Osteocyte (in vitro differentiated cells): ENCODE measurements around the gene KANSL3. TPM values are rescaled to one million over a fixed set of nuclear protein-coding genes. Genes with fewer than 3 reads are reported as not detected.
A peak's percentile ranks its signal among the peaks of the same experiment; 100 is the strongest.

Experiments
- DNase-seq: peaks from one replicate; pipeline ENCODE4 v3.0.0; 2021; ENCODE audit warnings: mixed read lengths; ENCODE audit not compliant: unreplicated experiment; ENCODE audit errors: extremely low spot score
- H3K27ac Mint-ChIP-seq: one replicate; pipeline ENCODE4 v1.8.0; 2021; ENCODE audit warnings: mild to moderate bottlenecking, mixed read lengths; ENCODE audit not compliant: unreplicated experiment
- H3K27me3 Mint-ChIP-seq: one replicate; pipeline ENCODE4 v1.8.0; 2021; ENCODE audit warnings: mixed read lengths; ENCODE audit not compliant: unreplicated experiment
- H3K36me3 Mint-ChIP-seq: one replicate; pipeline ENCODE4 v1.8.0; 2021; ENCODE audit warnings: mixed read lengths; ENCODE audit not compliant: unreplicated experiment
- H3K4me1 Mint-ChIP-seq: one replicate; pipeline ENCODE4 v1.8.0; 2021; ENCODE audit warnings: mixed read lengths; ENCODE audit not compliant: unreplicated experiment
- H3K4me3 Mint-ChIP-seq: one replicate; pipeline ENCODE4 v1.8.0; 2021; ENCODE audit warnings: mild to moderate bottlenecking, moderate library complexity, mixed read lengths; ENCODE audit not compliant: unreplicated experiment
- H3K9me3 Mint-ChIP-seq: one replicate; pipeline ENCODE4 v1.8.0; 2021; ENCODE audit warnings: mixed read lengths; ENCODE audit not compliant: unreplicated experiment
- CTCF ChIP-seq: fragments of 200-600 bp; sonication (generic); IDR thresholded peaks from 2 replicates; pipeline ENCODE4 v1.5.0; 2021; ENCODE audit warnings: antibody characterized with exemption, mild to moderate bottlenecking, moderate library complexity
- total RNA-seq: library from RNA; stranded (reverse); gene quantifications from 2 replicates; pipeline ENCODE4 v1.2.1, GENCODE V29; 2021

Gene KANSL3
- total RNA-seq, 1 donor from 2014 or later = 45.8 TPM

- H3K36me3 Mint-ChIP-seq = no peaks in the 10 kb centered on the region
- no peak for TF ChIP-seq CTCF
- no peak for DNase-seq
- H3K4me1 Mint-ChIP-seq = no peaks in the 10 kb centered on the region
- no peaks in the 10 kb centered on the region for H3K9me3 Mint-ChIP-seq
- H3K27ac Mint-ChIP-seq = no peak overlapping the region
- no peak overlapping the region for H3K4me3 Mint-ChIP-seq
- peaks cover 4% of the 10 kb centered on the region for H3K27me3 Mint-ChIP-seq
Observed at GRCh38 chr2:96648306-96648930, 10.3 kb upstream of the KANSL3 start.

- no peaks in the 10 kb centered on the region for H3K9me3 Mint-ChIP-seq
- no peaks in the 10 kb centered on the region for H3K36me3 Mint-ChIP-seq
- H3K4me3 Mint-ChIP-seq = no peak overlapping the region
- H3K27me3 Mint-ChIP-seq = peaks cover 4% of the 10 kb centered on the region
- TF ChIP-seq CTCF = no peak
- no peak overlapping the region for H3K27ac Mint-ChIP-seq
- DNase-seq = no peak
- no peaks in the 10 kb centered on the region for H3K4me1 Mint-ChIP-seq
Observed at GRCh38 chr2:96647681-96648080, 9.6 kb upstream of the KANSL3 start.

- H3K36me3 Mint-ChIP-seq = no peaks in the 10 kb centered on the region
- H3K27me3 Mint-ChIP-seq = no peaks in the 10 kb centered on the region
- no peak within 1 kb of the TSS for H3K27ac Mint-ChIP-seq
- peaks cover 4% of the 10 kb centered on the region for H3K4me1 Mint-ChIP-seq
- no peak for TF ChIP-seq CTCF
- H3K4me3 Mint-ChIP-seq = no peak within 1 kb of the TSS
- no peaks in the 10 kb centered on the region for H3K9me3 Mint-ChIP-seq
- no peak for DNase-seq
Observed at GRCh38 chr2:96642564-96643360, 4.7 kb upstream of the KANSL3 start, which contains the start of gene FER1L5. TSS of gene FER1L5 (plus strand) at chr2:96642764. CDS start at chr2:96642837, 73 bp downstream.

- H3K36me3 Mint-ChIP-seq = peaks cover 11% of the 10 kb centered on the region
- no peak for TF ChIP-seq CTCF
- peak overlapping the region; percentile 91 for H3K4me3 Mint-ChIP-seq
- peak; percentile 91 for DNase-seq
- peaks cover 27% of the 10 kb centered on the region for H3K4me1 Mint-ChIP-seq
- no peaks in the 10 kb centered on the region for H3K9me3 Mint-ChIP-seq
- H3K27ac Mint-ChIP-seq = peak overlapping the region; percentile 92
- H3K27me3 Mint-ChIP-seq = no peaks in the 10 kb centered on the region
Observed at GRCh38 chr2:96637385-96638143, 548 bp downstream of the KANSL3 start.
